Subcutaneous adipose tissue (tissue), 4 donors: ENCODE results near the gene CHURC1. TPM values are rescaled to one million over a fixed set of nuclear protein-coding genes. Genes with fewer than 3 reads are reported as not detected.

Experiments
- total RNA-seq, 4 donors: library from RNA; depleted of rRNA; stranded (reverse); fragments of >200 nt; gene quantifications; one replicate each; pipeline ENCODE4 v1.1.0, GENCODE V29; 2016
- TF ChIP-seq, protein P1 (sequence below): fragments of 450-650 bp; IDR thresholded peaks from one replicate; pipeline ENCODE4 v1.5.1; 2016; ENCODE audit warnings: low read depth, mild to moderate bottlenecking, control low read depth, antibody characterized with exemption, moderate library complexity

The CHURC1 gene
- total RNA-seq, 4 donors from 2014 or later: 75.7 to 120 (median 97.1) TPM

DNA sequence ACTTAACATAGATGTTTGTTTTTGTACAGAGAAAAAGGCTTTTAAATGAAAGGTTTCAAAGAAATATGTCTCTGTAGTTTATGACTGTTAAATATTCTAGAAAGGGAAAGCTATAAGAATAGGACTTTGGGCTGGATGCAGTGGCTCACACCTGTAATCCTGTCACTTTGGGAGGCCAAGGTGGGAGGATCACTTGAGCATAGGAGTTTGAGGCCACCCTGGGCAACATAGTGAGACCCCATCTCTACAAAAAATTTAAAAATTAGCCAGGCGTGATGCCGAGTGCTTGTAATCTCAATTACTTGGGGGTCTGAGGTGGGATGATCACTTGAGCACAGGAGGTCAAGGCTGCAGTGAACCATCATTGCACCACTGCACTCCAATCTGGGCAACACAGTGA lies 16.9 kb downstream of the CHURC1 start:
- TF ChIP-seq, protein P1, sequence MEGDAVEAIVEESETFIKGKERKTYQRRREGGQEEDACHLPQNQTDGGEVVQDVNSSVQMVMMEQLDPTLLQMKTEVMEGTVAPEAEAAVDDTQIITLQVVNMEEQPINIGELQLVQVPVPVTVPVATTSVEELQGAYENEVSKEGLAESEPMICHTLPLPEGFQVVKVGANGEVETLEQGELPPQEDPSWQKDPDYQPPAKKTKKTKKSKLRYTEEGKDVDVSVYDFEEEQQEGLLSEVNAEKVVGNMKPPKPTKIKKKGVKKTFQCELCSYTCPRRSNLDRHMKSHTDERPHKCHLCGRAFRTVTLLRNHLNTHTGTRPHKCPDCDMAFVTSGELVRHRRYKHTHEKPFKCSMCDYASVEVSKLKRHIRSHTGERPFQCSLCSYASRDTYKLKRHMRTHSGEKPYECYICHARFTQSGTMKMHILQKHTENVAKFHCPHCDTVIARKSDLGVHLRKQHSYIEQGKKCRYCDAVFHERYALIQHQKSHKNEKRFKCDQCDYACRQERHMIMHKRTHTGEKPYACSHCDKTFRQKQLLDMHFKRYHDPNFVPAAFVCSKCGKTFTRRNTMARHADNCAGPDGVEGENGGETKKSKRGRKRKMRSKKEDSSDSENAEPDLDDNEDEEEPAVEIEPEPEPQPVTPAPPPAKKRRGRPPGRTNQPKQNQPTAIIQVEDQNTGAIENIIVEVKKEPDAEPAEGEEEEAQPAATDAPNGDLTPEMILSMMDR: no peak

DNA sequence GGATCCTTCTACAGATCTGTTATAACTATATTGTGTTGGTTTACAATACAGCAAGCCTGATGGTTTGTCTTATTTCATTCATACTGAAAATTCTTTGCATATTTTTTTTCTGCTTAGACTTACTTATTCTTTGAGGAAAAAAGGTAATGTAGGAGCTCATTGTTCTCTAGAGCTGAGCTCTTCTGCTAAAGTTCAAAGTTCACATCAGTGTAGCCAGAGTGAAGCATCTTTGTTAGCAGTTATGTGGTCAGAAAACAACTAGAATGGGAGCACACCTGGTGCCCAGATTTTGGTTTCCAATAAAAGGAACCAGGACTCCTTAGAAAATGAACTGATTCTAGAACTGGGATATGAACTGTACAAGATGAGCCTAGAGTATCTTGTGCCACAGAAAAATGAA lies 18.0 kb downstream of the CHURC1 start:
- TF ChIP-seq, protein P1: no peak

DNA sequence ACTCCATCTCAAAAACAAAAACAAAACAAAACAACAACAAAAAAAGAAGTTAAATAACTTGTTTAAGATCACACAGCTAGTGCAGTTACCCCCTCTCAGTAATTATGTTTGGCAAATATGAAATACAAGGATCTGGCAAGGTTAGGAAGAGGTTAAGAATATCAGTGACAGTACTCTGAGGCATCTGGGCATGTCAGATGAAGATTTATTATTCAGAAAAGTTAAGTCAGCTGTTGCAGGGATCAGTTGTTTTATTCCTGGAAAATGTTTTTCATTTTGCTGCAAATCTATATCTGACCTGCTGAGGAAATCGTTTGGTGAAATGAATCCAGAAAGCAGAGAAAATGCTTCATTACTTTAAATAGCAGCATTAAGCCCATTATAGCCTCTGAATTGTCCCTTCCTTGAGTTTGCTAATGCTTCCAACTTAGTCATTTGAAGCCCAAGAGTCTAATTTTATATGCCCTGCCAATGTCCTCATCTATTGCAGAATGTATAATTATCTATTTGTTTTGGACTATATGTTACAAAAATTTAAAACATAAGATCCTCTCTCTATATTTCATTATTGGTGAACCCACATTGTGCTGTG lies 20.2 kb downstream of the CHURC1 start:
- TF ChIP-seq, protein P1: no peak

DNA sequence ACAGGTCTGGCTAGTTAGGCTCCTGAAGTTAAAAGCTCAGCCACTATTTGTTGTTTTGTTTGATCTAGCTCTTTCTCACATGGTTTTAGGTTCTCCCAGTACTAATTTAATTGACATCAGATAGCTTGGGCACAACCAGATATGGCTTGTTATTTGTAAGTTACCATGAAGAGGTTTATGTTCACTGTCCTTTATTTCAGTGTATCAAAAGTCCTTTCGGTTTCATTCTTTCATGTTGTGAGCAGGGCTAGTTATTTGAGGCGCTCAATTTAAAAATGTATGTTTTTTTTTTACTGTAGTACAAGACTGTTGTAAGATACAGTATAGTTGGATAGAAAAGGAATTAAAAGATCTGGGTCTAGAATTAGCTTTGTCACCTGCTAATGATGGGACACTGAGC lies 21.3 kb downstream of the CHURC1 start:
- TF ChIP-seq, protein P1: no peak

DNA sequence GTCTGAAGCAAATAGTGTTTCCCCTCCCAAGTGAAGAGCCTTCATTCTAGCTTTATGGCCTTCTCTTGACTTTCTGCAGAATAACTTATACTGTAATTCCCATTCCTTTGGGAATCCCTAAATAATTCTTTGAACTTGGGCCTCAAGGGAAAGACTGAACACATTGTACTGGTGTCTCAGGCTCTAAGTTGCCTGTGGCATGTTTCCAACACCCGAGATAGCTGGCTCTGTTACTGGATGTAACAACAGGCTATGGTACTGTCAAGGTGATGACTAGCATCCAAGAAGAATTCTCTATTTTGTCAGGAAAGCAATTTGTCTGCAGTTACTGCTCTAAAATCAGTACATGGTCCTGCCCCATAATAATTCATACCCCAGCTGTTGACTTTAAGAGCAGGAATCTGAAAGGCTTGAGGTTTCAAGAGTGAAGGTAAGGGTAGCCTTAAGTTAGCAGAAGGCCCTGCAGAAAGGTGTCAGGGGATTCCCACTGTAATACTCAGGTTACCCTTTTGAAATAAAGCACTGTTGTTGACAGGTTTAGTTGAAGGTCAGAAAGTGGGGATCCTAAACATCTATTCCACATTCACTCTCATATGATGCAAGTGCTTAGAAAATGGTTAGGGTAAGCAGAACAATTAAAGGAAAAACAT lies 23.0 kb downstream of the CHURC1 start:
- TF ChIP-seq, protein P1: no peak

DNA sequence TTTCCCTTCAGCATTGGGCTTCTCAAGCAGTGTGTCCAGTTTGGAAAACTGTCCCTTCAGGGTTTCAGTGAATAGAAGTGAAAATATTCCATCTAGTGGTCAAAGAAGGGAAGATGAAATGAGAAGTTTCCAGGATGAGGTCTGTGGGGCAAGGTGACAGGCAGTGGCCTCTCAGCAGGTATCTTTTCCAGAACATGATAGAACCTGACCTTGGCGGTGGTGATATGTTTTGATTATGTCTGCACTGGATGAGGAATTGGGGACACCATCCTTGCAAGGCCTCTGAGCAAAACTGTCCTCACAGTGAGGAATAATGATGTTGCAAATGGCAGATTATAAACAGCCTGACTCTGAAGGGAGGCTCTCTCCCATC lies 23.6 kb downstream of the CHURC1 start:
- TF ChIP-seq, protein P1: no peak

DNA sequence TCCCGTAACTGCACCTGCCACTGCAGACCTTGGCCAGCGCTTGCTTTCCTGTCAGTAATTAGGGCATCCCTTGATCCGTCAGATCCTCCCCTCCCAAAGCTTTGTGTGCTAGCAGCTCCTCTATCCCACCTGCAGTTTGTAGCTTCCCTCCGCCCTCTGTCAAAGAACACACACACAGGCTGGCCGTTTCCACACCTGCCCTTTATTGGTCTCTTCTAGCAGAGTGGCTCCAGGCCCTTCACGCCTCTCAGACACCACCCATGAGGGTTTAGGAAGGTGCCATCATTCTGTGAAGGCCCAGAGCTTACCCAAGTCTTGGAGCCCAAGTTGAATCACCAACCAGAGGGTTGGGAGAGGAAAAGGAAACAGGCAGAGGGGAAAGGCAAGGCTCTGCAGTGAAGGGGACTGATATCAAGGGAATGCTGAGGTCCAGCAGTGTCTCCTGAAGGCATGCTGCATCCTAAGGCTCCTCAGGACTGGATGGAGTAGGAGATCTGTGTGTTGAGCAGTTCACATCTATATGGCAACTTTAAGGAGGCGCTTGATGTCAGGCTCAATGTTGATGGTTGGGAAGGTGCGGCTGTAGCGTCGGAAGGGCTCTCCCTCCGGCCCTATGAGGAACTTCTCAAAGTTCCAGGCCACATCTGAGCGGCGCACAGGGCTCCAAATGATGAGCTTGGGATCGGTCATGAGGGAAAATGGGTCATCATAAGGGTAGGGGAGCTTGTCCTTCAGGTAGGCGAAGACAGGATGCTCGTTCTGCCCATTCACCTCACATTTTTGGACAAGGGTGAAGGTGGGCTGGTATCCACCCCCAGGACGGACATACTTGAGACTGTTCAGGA lies 24.9 kb downstream of the CHURC1 start:
- TF ChIP-seq, protein P1: no peak
